ENCODE data around the gene OLFML1. TPM values are rescaled to one million over a fixed set of nuclear protein-coding genes. Genes with fewer than 3 reads are reported as not detected.

The OLFML1 gene
- total RNA-seq, 2 experiments from 2014 or later: not detected

GRCh38 chr11:7548659-7549274, 63.5 kb downstream of the OLFML1 start:
- H3K4me1 Mint-ChIP-seq: peaks cover 4% of the 10 kb centered on the region
- CTCF ChIA-PET: interaction anchor here (0.6 to 0.9 kb wide), 3 partner anchors 26 to 1234 kb away, joined by 3 to 5 read pairs (median 4); partner anchors contain the start of gene PPFIBP2
- H3K36me3 Mint-ChIP-seq (ENCODE audit: low read depth): peaks cover 11% of the 10 kb centered on the region
- POLR2A ChIA-PET: interaction anchor here (0.6 kb wide), 1 partner anchor 35 kb away, joined by 3 read pairs; the partner anchor contains the start of gene PPFIBP2
- H3K4me3 Mint-ChIP-seq: no peak overlapping the region
- no peaks in the 10 kb centered on the region for H3K9me3 Mint-ChIP-seq (ENCODE audit: low read depth)
- peak; percentile 92 for ATAC-seq
- intact Hi-C loops (cut with DNase I, micrococcal nuclease): no loop called here
- DNase-seq: peak; percentile 65
- no peaks in the 10 kb centered on the region for H3K27me3 Mint-ChIP-seq
- no peak overlapping the region for H3K27ac Mint-ChIP-seq

- intact Hi-C loops (cut with DNase I, micrococcal nuclease): no loop called here
- peaks cover 11% of the 10 kb centered on the region for H3K36me3 Mint-ChIP-seq (ENCODE audit: low read depth)
Observed at GRCh38 chr11:7549681-7550080, 64.4 kb downstream of the OLFML1 start.

GRCh38 chr11:7551571-7551970, 66.3 kb downstream of the OLFML1 start:
- DNase-seq (no peak), ATAC-seq (no peak)
- no peak overlapping the region for H3K27ac Mint-ChIP-seq
- peaks cover 15% of the 10 kb centered on the region for H3K36me3 Mint-ChIP-seq (ENCODE audit: low read depth)
- no peaks in the 10 kb centered on the region for H3K9me3 Mint-ChIP-seq (ENCODE audit: low read depth)
- H3K27me3 Mint-ChIP-seq: no peaks in the 10 kb centered on the region
- H3K4me1 Mint-ChIP-seq: peaks cover 5% of the 10 kb centered on the region
- no peak overlapping the region for H3K4me3 Mint-ChIP-seq
- POLR2A ChIA-PET: no interaction called here
- intact Hi-C loops (cut with DNase I, micrococcal nuclease): no loop called here
- CTCF ChIA-PET: no interaction called here

More at GRCh38 chr11:7549681-7550080, 64.4 kb downstream of the OLFML1 start:
- no peak overlapping the region for H3K4me3 Mint-ChIP-seq
- DNase-seq: no peak
- H3K4me1 Mint-ChIP-seq: peaks cover 5% of the 10 kb centered on the region
- no peaks in the 10 kb centered on the region for H3K27me3 Mint-ChIP-seq
- no peak overlapping the region for H3K27ac Mint-ChIP-seq
- H3K9me3 Mint-ChIP-seq (ENCODE audit: low read depth): no peaks in the 10 kb centered on the region
- ChIA-PET CTCF (interaction anchor here (0.5 to 1.1 kb wide), 5 partner anchors 11 to 418 kb away, joined by 3 to 4 read pairs (median 3); no protein-coding TSS in a partner anchor), POLR2A (no interaction called here)
- ATAC-seq: no peak

GRCh38 chr11:7552666-7553065, 67.4 kb downstream of the OLFML1 start:
- Mint-ChIP-seq H3K27ac (no peak overlapping the region), H3K27me3 (no peaks in the 10 kb centered on the region), H3K36me3 (ENCODE audit: low read depth) (peaks cover 15% of the 10 kb centered on the region), H3K4me3 (no peak overlapping the region), H3K4me1 (peaks cover 7% of the 10 kb centered on the region), H3K9me3 (ENCODE audit: low read depth) (no peaks in the 10 kb centered on the region)
- intact Hi-C loops (cut with DNase I, micrococcal nuclease): no loop called here
- ChIA-PET CTCF (interaction anchor here (1.5 kb wide), 1 partner anchor 10 kb away, joined by 3 read pairs; no protein-coding TSS in a partner anchor), POLR2A (no interaction called here)
- DNase-seq (no peak), ATAC-seq (no peak)

GRCh38 chr11:7555052-7555699, 69.9 kb downstream of the OLFML1 start:
- ATAC-seq: no peak

GRCh38 chr11:7558046-7558445, 72.7 kb downstream of the OLFML1 start:
- peaks cover 4% of the 10 kb centered on the region for H3K4me1 Mint-ChIP-seq
- no peaks in the 10 kb centered on the region for H3K9me3 Mint-ChIP-seq (ENCODE audit: low read depth)

More at GRCh38 chr11:7555052-7555699, 69.9 kb downstream of the OLFML1 start:
- Mint-ChIP-seq H3K27me3 (no peaks in the 10 kb centered on the region), H3K36me3 (ENCODE audit: low read depth) (peaks cover 13% of the 10 kb centered on the region), H3K4me1 (peaks cover 4% of the 10 kb centered on the region), H3K4me3 (no peak overlapping the region), H3K9me3 (ENCODE audit: low read depth) (no peaks in the 10 kb centered on the region), H3K27ac (no peak overlapping the region)
- ChIA-PET POLR2A (no interaction called here), CTCF (no interaction called here)
- no peak for DNase-seq
- intact Hi-C loops (cut with DNase I, micrococcal nuclease): no loop called here

GRCh38 chr11:7559398-7560283, 74.3 kb downstream of the OLFML1 start:
- POLR2A ChIA-PET: no interaction called here
- CTCF ChIA-PET: interaction anchor here (0.6 to 1.5 kb wide), 5 partner anchors 9 to 1115 kb away, joined by 3 to 5 read pairs (median 3); no protein-coding TSS in a partner anchor
- Mint-ChIP-seq H3K36me3 (ENCODE audit: low read depth) (peaks cover 4% of the 10 kb centered on the region), H3K4me1 (peaks cover 2% of the 10 kb centered on the region), H3K27me3 (no peaks in the 10 kb centered on the region), H3K9me3 (ENCODE audit: low read depth) (no peaks in the 10 kb centered on the region), H3K4me3 (no peak overlapping the region), H3K27ac (no peak overlapping the region)
- intact Hi-C loops (cut with DNase I, micrococcal nuclease): no loop called here
- ATAC-seq: no peak
- no peak for DNase-seq

More at GRCh38 chr11:7558046-7558445, 72.7 kb downstream of the OLFML1 start:
- ATAC-seq: no peak
- Mint-ChIP-seq H3K27ac (no peak overlapping the region), H3K36me3 (ENCODE audit: low read depth) (peaks cover 4% of the 10 kb centered on the region), H3K27me3 (no peaks in the 10 kb centered on the region), H3K4me3 (no peak overlapping the region)
- intact Hi-C loops (cut with DNase I, micrococcal nuclease): no loop called here
- no peak for DNase-seq
- CTCF ChIA-PET: interaction anchor here (0.9 to 1.3 kb wide), 2 partner anchors 13 to 46 kb away, joined by 3 to 5 read pairs; no protein-coding TSS in a partner anchor
- POLR2A ChIA-PET: interaction anchor here (0.6 kb wide), 1 partner anchor 36 kb away, joined by 3 read pairs; no protein-coding TSS in a partner anchor

Other genes with a start within 250 kb of the OLFML1 start
- gene SYT9, start 233.6 kb upstream of the OLFML1 start, total RNA-seq: not detected
- gene PPFIBP2, start 28.5 kb downstream of the OLFML1 start, total RNA-seq: 10 to 100 TPM in 1 of 2 experiments, 1 to 10 TPM in 1; 7.9 to 13.2 TPM
- gene CYB5R2, start 188.0 kb downstream of the OLFML1 start, total RNA-seq: 1 to 10 TPM; 6.6 to 8.2 TPM
- gene OVCH2, start 221.0 kb downstream of the OLFML1 start, total RNA-seq: not detected